Transverse colon (tissue), 4 donors: ENCODE data around the gene ZNF804B. TPM values are rescaled to one million over a fixed set of nuclear protein-coding genes. Genes with fewer than 3 reads are reported as not detected.

ENCODE experiments used
- DNase-seq: peaks from one replicate; pipeline ENCODE4 v3.0.0-alpha.2; 2019
- H3K27ac ChIP-seq, 4 donors: fragments of 200-600 bp; sonication (generic); 2 replicates each; pipeline ENCODE4 v1.5.1; 2016 to 2018; ENCODE audit warnings: inconsistent platforms in 4 of 4
- H3K27me3 ChIP-seq: fragments of 200-600 bp; sonication (generic); 2 replicates; pipeline ENCODE4 v1.5.1; 2017; ENCODE audit warnings: inconsistent platforms
- H3K36me3 ChIP-seq, 4 donors: fragments of 200-600 bp; sonication (generic); 2 replicates each; pipeline ENCODE4 v1.5.1; 2017 to 2019; ENCODE audit warnings: inconsistent platforms in 4 of 4
- H3K4me1 ChIP-seq, 4 donors: fragments of 200-600 bp; sonication (generic); 2 replicates each; pipeline ENCODE4 v1.5.1; 2017 to 2020; ENCODE audit warnings: inconsistent platforms in 4 of 4
- H3K4me3 ChIP-seq, 4 donors: fragments of 200-600 bp; sonication (generic); 1 replicate in 1 of 4; 2 replicates in 3 of 4; pipeline versions ENCODE4 v1.5.1 to v1.6.1; 2017 to 2019; ENCODE audit warnings: inconsistent platforms in 4 of 4
- H3K9me3 ChIP-seq, 2 donors: fragments of 200-600 bp; sonication (generic); 2 replicates each; pipeline ENCODE4 v1.5.1; 2017 to 2019; ENCODE audit warnings: inconsistent platforms in 2 of 2
- EP300 ChIP-seq: sonication (generic); formaldehyde crosslinking; IDR thresholded peaks from one replicate; pipeline ENCODE4 v1.6.1; 2017; ENCODE audit warnings: antibody characterized with exemption, low read depth
- POLR2A ChIP-seq: fragments of 450-650 bp; IDR thresholded peaks from one replicate; pipeline ENCODE4 v1.6.1; 2016; ENCODE audit warnings: antibody characterized with exemption, mild to moderate bottlenecking, moderate library complexity
- POLR2AphosphoS5 ChIP-seq, 3 donors: sonication (generic); formaldehyde crosslinking; IDR thresholded peaks; one replicate each; pipeline ENCODE4 v1.6.1; 2016; ENCODE audit warnings: antibody characterized with exemption in 3 of 3
- WGBS, 2 donors: methylation state at CpG; one replicate each; pipeline ENCODE4 v1.1.5; 2018; ENCODE audit warnings: low coverage in 1 of 2; 5-methylcytosine and 5-hydroxymethylcytosine counted together
- in situ Hi-C, 4 donors: fragments of 200-750 bp; cut with MboI; loops; one replicate each; pipeline versions ENCODE4 v1.15.0 to v1.15.1; 2017; ENCODE audit warnings: low sequenced_read_pairs in 3 of 4, low pct_ligation_motif_present in 1 of 4, low pct_unique_long_range_greater_than_20kb in 1 of 4
- intact Hi-C: fragments of 100-400 bp; cut with DNase I; formaldehyde crosslinking; loops from one replicate; pipeline ENCODE4 v1.15.1; 2023; ENCODE audit warnings: low total_unique reads
- total RNA-seq, 4 donors: library from RNA; depleted of rRNA; stranded (reverse); fragments of >200 nt; gene quantifications; one replicate each; pipeline ENCODE4 v1.1.0, GENCODE V29; 2016
- TF ChIP-seq, protein P1 (sequence below), 5 experiments: fragments of 200-600 bp in 3 of 5; fragments of 450-650 bp in 2 of 5; sonication (generic) in 3 of 5; IDR thresholded peaks; 1 replicate in 2 of 5; 2 replicates in 3 of 5; pipeline ENCODE4 v1.5.1; 2016 to 2017; ENCODE audit warnings: antibody characterized with exemption in 5 of 5, inconsistent platforms in 3 of 5, mild to moderate bottlenecking in 2 of 5, moderate library complexity in 1 of 5

The ZNF804B gene
- total RNA-seq, 4 donors from 2014 or later = not detected

DNA sequence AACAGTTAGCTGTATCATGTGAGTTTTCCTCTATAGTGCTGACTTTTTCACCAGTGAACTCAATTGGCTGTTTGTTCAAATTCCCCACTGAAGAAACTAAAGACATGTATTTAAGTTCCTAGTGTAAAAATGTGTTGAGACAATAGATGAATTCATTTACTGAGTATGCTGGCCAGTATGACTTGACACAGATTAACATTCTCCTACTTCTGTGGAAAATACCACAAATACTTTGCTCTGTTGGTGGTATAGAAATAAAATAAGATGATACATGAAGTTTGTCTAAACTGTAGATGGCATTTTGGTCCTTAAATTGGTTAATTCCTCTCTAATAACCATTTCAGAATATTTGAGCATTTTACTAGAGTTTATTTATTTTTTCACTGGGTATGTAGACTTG, 263.7 kb downstream of the ZNF804B start:
- H3K4me1 ChIP-seq = no peaks in the 10 kb centered on the region
- H3K36me3 ChIP-seq = no peaks in the 10 kb centered on the region
- H3K27ac ChIP-seq = no peak overlapping the region
- in situ Hi-C loops = no loop called here
- intact Hi-C loops = no loop called here
- TF ChIP-seq POLR2A (no peak), POLR2AphosphoS5 (IDR thresholded peaks at IDR 0.05) (no peak), EP300 (no peak)
- TF ChIP-seq, protein P1, sequence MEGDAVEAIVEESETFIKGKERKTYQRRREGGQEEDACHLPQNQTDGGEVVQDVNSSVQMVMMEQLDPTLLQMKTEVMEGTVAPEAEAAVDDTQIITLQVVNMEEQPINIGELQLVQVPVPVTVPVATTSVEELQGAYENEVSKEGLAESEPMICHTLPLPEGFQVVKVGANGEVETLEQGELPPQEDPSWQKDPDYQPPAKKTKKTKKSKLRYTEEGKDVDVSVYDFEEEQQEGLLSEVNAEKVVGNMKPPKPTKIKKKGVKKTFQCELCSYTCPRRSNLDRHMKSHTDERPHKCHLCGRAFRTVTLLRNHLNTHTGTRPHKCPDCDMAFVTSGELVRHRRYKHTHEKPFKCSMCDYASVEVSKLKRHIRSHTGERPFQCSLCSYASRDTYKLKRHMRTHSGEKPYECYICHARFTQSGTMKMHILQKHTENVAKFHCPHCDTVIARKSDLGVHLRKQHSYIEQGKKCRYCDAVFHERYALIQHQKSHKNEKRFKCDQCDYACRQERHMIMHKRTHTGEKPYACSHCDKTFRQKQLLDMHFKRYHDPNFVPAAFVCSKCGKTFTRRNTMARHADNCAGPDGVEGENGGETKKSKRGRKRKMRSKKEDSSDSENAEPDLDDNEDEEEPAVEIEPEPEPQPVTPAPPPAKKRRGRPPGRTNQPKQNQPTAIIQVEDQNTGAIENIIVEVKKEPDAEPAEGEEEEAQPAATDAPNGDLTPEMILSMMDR (IDR thresholded peaks at IDR 0.05) = no peak
- no peak for DNase-seq
- peaks cover 0 to 5% of the 10 kb centered on the region in 2 donors for H3K9me3 ChIP-seq
- no peaks in the 10 kb centered on the region for H3K27me3 ChIP-seq
- H3K4me3 ChIP-seq = no peak overlapping the region

DNA sequence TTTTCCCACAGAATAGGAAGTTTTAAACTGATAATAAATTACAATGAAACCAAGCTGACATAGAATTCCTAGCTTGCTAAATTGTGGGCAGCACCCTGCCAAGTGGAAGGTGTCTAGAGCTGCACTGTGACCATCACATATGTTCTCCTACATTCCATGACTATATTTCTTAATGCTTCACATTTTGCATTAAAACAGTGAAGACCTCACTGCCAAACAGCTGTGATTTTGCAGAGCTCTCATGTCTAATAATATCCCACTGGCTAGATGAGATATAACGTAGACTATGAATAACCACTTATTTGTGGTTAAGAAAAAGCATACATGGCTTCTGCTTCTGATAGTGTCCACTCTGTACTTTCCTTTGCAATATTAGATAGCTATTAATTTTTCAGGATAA, 264.4 kb downstream of the ZNF804B start:
- no peaks in the 10 kb centered on the region for H3K4me1 ChIP-seq
- no peak for DNase-seq
- no peak overlapping the region for H3K27ac ChIP-seq
- no peak overlapping the region for H3K4me3 ChIP-seq
- 56 to 67% methylated on average over 1 of the region's 1 CpG for WGBS, 2 donors
- in situ Hi-C loops (no loop called here), intact Hi-C loops (no loop called here)
- no peaks in the 10 kb centered on the region for H3K27me3 ChIP-seq
- H3K36me3 ChIP-seq = no peaks in the 10 kb centered on the region
- peaks cover 0 to 5% of the 10 kb centered on the region in 2 donors for H3K9me3 ChIP-seq
- TF ChIP-seq, protein P1 (IDR thresholded peaks at IDR 0.05) = no peak
- TF ChIP-seq EP300 (no peak), POLR2AphosphoS5 (IDR thresholded peaks at IDR 0.05) (no peak), POLR2A (no peak)

DNA sequence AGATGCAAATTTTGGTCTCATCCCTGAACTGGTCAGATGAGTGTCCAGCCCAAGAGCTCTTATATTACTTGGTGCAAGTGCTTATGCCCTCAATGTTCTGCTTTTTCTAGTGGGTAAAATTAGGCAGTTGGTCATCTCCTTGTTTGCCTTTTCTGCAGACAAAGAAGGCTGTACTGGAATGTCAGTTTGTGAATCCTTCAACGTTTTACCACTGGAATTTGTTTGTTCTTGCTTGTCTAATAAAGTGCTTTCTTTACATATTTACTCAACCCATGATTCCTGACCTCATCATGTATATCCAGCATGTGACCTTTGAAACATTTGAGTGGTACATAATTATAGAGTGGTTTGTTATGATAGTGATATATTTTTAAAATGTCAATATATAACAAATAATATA, 268.3 kb downstream of the ZNF804B start:
- DNase-seq = no peak
- in situ Hi-C loops (no loop called here), intact Hi-C loops (no loop called here)
- Histone ChIP-seq H3K27ac (no peak overlapping the region), H3K36me3 (no peaks in the 10 kb centered on the region), H3K4me1 (no peaks in the 10 kb centered on the region), H3K4me3 (no peak overlapping the region), H3K27me3 (no peaks in the 10 kb centered on the region), H3K9me3 (no peaks in the 10 kb centered on the region)
- TF ChIP-seq POLR2AphosphoS5 (IDR thresholded peaks at IDR 0.05) (no peak), EP300 (no peak), POLR2A (no peak)
- TF ChIP-seq, protein P1 (IDR thresholded peaks at IDR 0.05) = no peak
- WGBS, 2 donors = 20 to 21% methylated on average over 1 of the region's 1 CpG

DNA sequence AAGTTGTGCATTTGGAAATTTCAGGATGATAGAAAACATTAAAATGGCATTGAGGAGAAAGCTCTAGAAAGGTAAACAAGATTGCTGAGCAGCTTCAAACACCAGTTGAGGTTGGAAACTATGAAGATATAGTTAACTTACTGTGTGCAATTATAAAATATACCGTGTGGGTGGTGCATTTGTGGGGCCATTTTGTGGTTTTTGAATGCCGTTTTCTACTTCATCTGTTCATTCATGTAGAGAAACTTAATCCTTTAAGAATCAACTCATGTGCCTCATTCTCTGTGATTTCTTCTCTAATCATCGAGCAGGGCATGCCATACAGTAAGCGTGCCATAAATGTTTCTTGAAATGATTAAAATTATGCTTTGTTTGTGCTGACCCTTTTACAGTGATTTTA, 268.8 kb downstream of the ZNF804B start:
- DNase-seq = no peak
- no peaks in the 10 kb centered on the region for H3K9me3 ChIP-seq
- no peak overlapping the region for H3K27ac ChIP-seq
- H3K27me3 ChIP-seq = no peaks in the 10 kb centered on the region
- in situ Hi-C loops (no loop called here), intact Hi-C loops (no loop called here)
- no peaks in the 10 kb centered on the region for H3K36me3 ChIP-seq
- no peaks in the 10 kb centered on the region for H3K4me1 ChIP-seq
- H3K4me3 ChIP-seq = no peak overlapping the region
- WGBS, 2 donors = 58 to 67% methylated on average over 4 of the region's 4 CpGs
- no peak for TF ChIP-seq EP300
- no peak for TF ChIP-seq POLR2A

DNA sequence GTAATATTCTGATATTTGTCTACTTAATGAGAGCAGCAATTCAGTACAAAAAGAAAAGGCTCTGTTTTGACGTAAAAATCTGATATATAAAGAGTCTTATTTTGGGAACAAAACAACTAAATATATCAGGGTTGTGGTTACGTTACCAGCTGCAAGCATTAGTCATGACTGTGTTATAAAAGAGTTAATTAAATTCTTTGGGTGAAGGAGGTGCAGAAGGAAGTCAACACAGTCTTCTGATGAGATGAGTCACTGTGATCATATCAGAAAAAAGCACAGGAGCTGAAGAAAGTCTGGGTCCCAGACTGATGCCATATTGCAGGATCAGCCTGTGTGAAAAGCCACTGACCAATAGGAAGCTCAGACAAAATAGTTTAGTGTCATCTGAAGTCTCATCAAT, 270.4 kb downstream of the ZNF804B start:
- Histone ChIP-seq H3K27ac (no peak overlapping the region), H3K4me1 (no peaks in the 10 kb centered on the region), H3K4me3 (no peak overlapping the region), H3K9me3 (no peaks in the 10 kb centered on the region), H3K36me3 (no peaks in the 10 kb centered on the region), H3K27me3 (no peaks in the 10 kb centered on the region)
- in situ Hi-C loops (no loop called here), intact Hi-C loops (no loop called here)
- TF ChIP-seq, protein P1 (IDR thresholded peaks at IDR 0.05) = no peak
- TF ChIP-seq EP300 (no peak), POLR2A (no peak), POLR2AphosphoS5 (IDR thresholded peaks at IDR 0.05) (no peak)
- 49 to 64% methylated on average over 2 of the region's 2 CpGs for WGBS, 2 donors
- no peak for DNase-seq
